Spinal cord (tissue), 10 donors: ENCODE measurements around the gene CASP1. TPM values are rescaled to one million over a fixed set of nuclear protein-coding genes. Genes with fewer than 3 reads are reported as not detected.
"Not testable (repeated sequence)": the region's sequence is repeated elsewhere in the genome, so short reads cannot be mapped to it uniquely, and the experiment has no call there.

ENCODE experiments used
- DNase-seq, 6 donors: peaks; one replicate each; pipeline versions ENCODE4 v3.0.0 to v3.0.0-alpha.2; 2013 to 2015; ENCODE audit warnings: low spot score in 6 of 6, low read depth in 4 of 6
- H3K27ac ChIP-seq: one replicate; pipeline ENCODE4 v1.5.1; 2013; ENCODE audit warnings: low read depth, low read length, control low read depth
- H3K27me3 ChIP-seq: one replicate; pipeline ENCODE4 v1.6.1; 2013; ENCODE audit warnings: low read length; ENCODE audit not compliant: control insufficient read depth, insufficient read depth
- H3K36me3 ChIP-seq: one replicate; pipeline ENCODE4 v1.6.1; 2013; ENCODE audit warnings: low read length; ENCODE audit not compliant: control insufficient read depth, insufficient read depth
- H3K4me1 ChIP-seq: one replicate; pipeline ENCODE4 v1.6.1; 2013; ENCODE audit warnings: low read length; ENCODE audit not compliant: control insufficient read depth, insufficient read depth
- H3K4me3 ChIP-seq: one replicate; pipeline ENCODE4 v1.5.1; 2013; ENCODE audit warnings: low read depth, low read length, control low read depth
- H3K9me3 ChIP-seq: one replicate; pipeline ENCODE4 v1.6.1; 2013; ENCODE audit warnings: low read length; ENCODE audit not compliant: control insufficient read depth, insufficient read depth
- WGBS: methylation state at CpG from one replicate; pipeline ENCODE4 v1.1.5; 2013; ENCODE audit warnings: missing lambda C conversion rate; ENCODE audit not compliant: insufficient coverage; 5-methylcytosine and 5-hydroxymethylcytosine counted together
- polyA plus RNA-seq, 2 donors: library from polyadenylated mRNA; unstranded; fragments of 120-200 nt; gene quantifications; one replicate each; pipeline ENCODE4 v1.2.1, GENCODE V29; 2013; ENCODE audit not compliant: insufficient read length in 2 of 2
- total RNA-seq, 2 donors: library from RNA; depleted of rRNA in 1 of 2; stranded (reverse); fragments of 120-200 nt in 1 of 2; fragments of >200 nt in 1 of 2; gene quantifications; one replicate each; pipeline versions ENCODE4 v1.2.3 to v1.2.4, GENCODE V29; 2013 to 2014
- donor health status: healthy.

CASP1 gene
- total and polyA plus RNA-seq, 4 donors, result 4.2 to 11.3 (median 7.2) TPM

DNA sequence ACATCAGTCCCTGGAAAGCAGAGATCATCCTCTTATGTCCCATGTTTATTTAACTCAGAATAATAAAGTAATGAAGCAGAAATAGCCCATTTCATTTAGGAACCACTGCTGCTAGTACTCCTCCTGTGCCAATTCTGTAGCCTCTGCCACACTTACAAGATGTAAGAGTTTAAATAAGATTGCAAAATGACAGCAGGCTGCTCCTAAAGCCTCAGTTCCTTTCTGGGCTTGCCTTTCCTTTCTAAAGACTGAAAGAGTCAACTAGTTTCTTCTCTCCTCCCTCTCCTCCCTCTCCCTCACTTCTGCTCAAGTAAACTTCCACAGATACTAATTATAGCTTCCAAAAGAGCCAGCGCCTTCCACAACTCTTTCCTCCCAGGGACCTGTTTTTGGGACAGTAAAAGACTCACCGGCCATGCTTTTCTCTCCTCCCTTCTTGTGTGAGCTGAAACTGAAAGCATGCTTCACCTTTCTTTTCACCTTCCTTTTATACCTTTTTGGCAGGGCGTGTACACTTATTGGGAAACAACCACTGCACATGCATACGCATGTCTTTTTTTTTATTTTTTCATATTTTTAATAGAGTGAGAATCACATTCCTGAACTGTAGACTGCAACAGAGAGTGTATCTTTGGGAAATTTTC, 36.3 kb upstream of the CASP1 start:
- H3K4me1 ChIP-seq, result no peaks in the 10 kb centered on the region
- no peaks in the 10 kb centered on the region for H3K27me3 ChIP-seq
- H3K4me3 ChIP-seq, result no peak overlapping the region
- no peaks in the 10 kb centered on the region for H3K36me3 ChIP-seq
- no peaks in the 10 kb centered on the region for H3K9me3 ChIP-seq
- WGBS, result 84% methylated on average over 2 of the region's 4 CpGs
- no peak overlapping the region for H3K27ac ChIP-seq
- no peak for DNase-seq

DNA sequence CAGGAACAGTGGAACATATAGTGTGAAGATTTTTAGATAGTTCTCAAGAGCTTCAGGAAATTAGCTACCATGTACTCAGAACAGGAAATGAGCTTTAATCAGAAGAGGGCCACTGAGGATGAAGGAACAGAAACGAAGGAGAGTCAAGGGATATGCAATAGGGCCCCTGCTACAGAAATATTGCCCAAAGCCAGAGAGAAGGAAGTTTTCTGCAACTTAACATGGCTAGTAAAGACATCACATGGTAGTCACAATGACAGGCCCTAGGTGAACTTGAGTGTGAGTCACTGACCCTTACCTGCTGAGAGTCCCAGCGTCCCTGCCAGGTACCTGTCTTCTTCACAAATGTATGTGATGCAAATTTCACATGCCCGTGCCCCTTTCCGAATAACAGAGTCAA, 35.4 kb upstream of the CASP1 start:
- Histone ChIP-seq H3K27ac (no peak overlapping the region), H3K36me3 (no peaks in the 10 kb centered on the region), H3K4me1 (no peaks in the 10 kb centered on the region), H3K27me3 (no peaks in the 10 kb centered on the region), H3K4me3 (no peak overlapping the region), H3K9me3 (no peaks in the 10 kb centered on the region)
- 95% methylated on average over 3 of the region's 4 CpGs for WGBS
- DNase-seq, result no peak

DNA sequence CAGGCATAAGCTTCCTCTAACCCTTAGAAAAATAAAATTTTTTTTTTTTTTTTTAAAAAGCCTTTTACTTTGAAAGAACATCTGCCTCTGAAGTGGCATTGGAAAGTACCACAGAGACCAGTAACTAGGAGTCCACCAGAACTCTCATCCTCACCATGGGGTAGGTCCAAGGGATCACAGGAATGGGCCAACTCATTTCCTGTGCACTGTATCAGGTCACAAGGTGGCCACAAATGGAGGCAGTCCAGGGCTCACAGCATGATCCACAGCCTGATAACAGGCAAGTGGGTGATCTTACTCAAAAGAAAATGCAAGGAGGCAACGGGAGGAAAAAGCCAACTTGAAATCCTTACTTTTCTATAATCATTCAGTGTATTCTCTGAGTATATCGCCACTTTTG, 34.8 kb upstream of the CASP1 start:
- WGBS, result no CpG with 5 or more reads among the region's 2 CpGs
- not testable (repeated sequence) for H3K4me1 ChIP-seq, H3K27me3 ChIP-seq, H3K36me3 ChIP-seq, DNase-seq, H3K9me3 ChIP-seq, H3K27ac ChIP-seq, H3K4me3 ChIP-seq

GRCh38 chr11:105063245-105063941, 28.4 kb upstream of the CASP1 start:
- peak in 1 of 6 donors; percentile 50 for DNase-seq
- not testable (repeated sequence) for H3K4me3 ChIP-seq, H3K4me1 ChIP-seq, H3K36me3 ChIP-seq, H3K9me3 ChIP-seq, H3K27ac ChIP-seq, H3K27me3 ChIP-seq
- WGBS, result 49% methylated on average over 4 of the region's 9 CpGs

- no peaks in the 10 kb centered on the region for H3K4me1 ChIP-seq
- DNase-seq, result no peak
- WGBS, result no CpG with 5 or more reads among the region's 4 CpGs
- H3K4me3 ChIP-seq, result no peak overlapping the region
- no peaks in the 10 kb centered on the region for H3K27me3 ChIP-seq
- H3K9me3 ChIP-seq, result no peaks in the 10 kb centered on the region
- no peak overlapping the region for H3K27ac ChIP-seq
- no peaks in the 10 kb centered on the region for H3K36me3 ChIP-seq
Observed at GRCh38 chr11:105057432-105057831, 22.5 kb upstream of the CASP1 start.

GRCh38 chr11:105056446-105056845, 21.5 kb upstream of the CASP1 start:
- no peak for DNase-seq
- no peak overlapping the region for H3K4me3 ChIP-seq
- no peaks in the 10 kb centered on the region for H3K4me1 ChIP-seq
- no peaks in the 10 kb centered on the region for H3K36me3 ChIP-seq
- no peaks in the 10 kb centered on the region for H3K27me3 ChIP-seq
- WGBS, result no CpG with 5 or more reads among the region's 1 CpG
- no peak overlapping the region for H3K27ac ChIP-seq
- H3K9me3 ChIP-seq, result no peaks in the 10 kb centered on the region

DNA sequence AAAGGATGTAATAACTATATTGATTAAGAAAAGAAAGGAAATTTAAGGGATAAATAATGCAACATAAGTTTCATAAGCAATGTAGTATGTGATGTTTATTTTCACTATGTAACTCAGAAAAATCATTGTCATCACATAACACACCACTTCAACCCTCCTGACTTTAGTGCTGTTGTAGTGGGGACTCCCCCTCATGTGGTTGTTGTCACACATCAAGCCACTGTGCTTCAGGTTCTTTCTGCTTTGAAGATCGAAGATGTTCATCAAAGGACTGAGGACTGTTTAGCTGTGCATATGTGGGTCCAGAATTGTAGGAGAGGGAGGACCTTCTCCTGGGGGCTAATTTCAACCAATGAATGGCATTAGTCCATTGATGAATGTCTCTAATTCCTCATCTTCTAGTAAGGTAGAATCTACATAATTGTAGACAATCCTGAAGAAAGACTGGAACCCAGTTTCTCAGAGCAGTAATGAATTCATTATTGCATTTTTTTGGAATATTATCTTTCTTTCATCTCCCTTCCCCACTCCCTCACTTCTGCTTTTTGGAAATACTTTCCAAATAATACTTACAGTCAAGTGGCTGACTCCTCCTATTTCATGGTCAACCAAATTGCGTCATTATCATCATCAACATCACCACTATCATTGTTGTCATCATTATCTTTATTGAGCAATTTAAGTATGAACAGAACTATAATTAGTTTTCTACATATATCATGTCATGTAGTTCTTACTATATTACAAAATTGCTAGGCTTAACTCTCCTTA, 20.0 kb upstream of the CASP1 start:
- Histone ChIP-seq H3K27me3 (no peaks in the 10 kb centered on the region), H3K9me3 (no peaks in the 10 kb centered on the region), H3K36me3 (no peaks in the 10 kb centered on the region), H3K4me3 (no peak overlapping the region), H3K27ac (no peak overlapping the region), H3K4me1 (no peaks in the 10 kb centered on the region)
- no peak for DNase-seq
- WGBS, result no CpG with 5 or more reads among the region's 2 CpGs

DNA sequence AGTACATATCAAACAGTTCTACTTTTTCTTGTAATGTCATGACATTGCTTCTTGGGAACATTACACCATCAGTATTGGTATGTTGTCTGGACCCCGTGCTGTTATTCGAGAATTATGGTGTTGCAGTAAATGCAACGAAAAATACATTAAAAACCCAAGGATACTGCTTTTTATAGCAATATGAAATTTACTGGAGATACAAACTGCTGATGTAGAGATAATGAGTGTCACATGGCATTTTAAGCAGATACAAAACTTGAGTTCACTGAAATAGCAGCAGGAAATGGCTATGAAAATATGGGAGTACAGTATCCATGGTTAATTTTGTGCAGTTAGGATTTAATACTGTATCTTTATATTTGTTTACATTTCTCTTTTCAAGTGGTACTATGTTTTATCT, 17.5 kb upstream of the CASP1 start:
- H3K9me3 ChIP-seq, result no peaks in the 10 kb centered on the region
- WGBS, result no CpG with 5 or more reads among the region's 3 CpGs

DNA sequence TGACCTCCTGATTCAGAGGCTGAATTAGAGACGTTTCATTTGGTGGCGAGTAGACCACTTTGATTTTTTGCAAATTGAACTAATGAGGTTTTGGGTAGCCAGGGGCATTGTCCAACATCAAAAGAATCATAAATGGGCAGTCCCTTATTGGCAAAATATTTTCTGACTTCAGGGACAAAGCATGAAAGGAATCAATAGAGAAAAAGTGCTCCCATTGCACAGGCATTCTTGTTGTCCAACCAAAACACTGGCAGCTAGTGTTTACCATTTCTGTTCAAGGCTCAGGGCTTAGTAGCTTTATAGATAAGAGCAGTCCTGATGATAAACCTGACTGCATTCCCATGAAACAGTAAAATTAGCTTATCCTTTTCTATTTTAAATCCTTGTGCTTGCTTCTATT, 16.6 kb upstream of the CASP1 start:
- WGBS, result no CpG with 5 or more reads among the region's 2 CpGs
- DNase-seq, result no peak
- Histone ChIP-seq H3K36me3 (no peaks in the 10 kb centered on the region), H3K9me3 (no peaks in the 10 kb centered on the region), H3K27me3 (no peaks in the 10 kb centered on the region), H3K4me3 (no peak overlapping the region), H3K4me1 (no peaks in the 10 kb centered on the region), H3K27ac (no peak overlapping the region)

More for the DNA sequence above, 17.5 kb upstream of the CASP1 start:
- Histone ChIP-seq H3K36me3 (no peaks in the 10 kb centered on the region), H3K27ac (no peak overlapping the region), H3K4me1 (no peaks in the 10 kb centered on the region), H3K27me3 (no peaks in the 10 kb centered on the region), H3K4me3 (no peak overlapping the region)
- DNase-seq, result no peak
